HCT116 (cell line): Measurements from ENCODE around the gene LRRK1. TPM values are rescaled to one million over a fixed set of nuclear protein-coding genes. Genes with fewer than 3 reads are reported as not detected.

Source experiments
- ATAC-seq: fragments of 200-7000 bp; cut with Tn5 transposase; 2 replicates; pipeline ENCODE4 v1.9.1; 2020; ENCODE audit warnings: mild to moderate bottlenecking, moderate library complexity
- BruUV-seq: library from RNA; stranded (reverse); fragments of 400-500 nt; replicated peaks from 2 replicates; lab custom pipeline; 2021; lab: Mats Ljungman, UMichigan
- CTCF ChIA-PET: fragments of 300-600 bp; sonication (Branson Sonifier 250); formaldehyde crosslinking; loops from one replicate; lab custom pipeline; 2021; ENCODE audit warnings: antibody characterized with exemption; lab: Charles Lee
- POLR2A ChIA-PET: fragments of 300-600, 350-600 bp; sonication (Branson Sonifier 250); formaldehyde crosslinking; loops from one replicate; lab custom pipeline; 2021; ENCODE audit warnings: antibody characterized with exemption; lab: Charles Lee
- RAD21 ChIA-PET, 2 experiments: fragments of 300-600 bp; sonication (Branson Sonifier 250); formaldehyde crosslinking; loops; one replicate each; lab custom pipeline; 2023; ENCODE audit warnings: low total read pairs in 2 of 2; ENCODE audit not compliant: uncharacterized antibody in 2 of 2, unreplicated experiment in 2 of 2, low non-redundant PET in 1 of 2; lab: Charles Lee
- DNase-seq: peaks from one replicate; pipeline ENCODE4 v3.0.0-alpha.2; 2010; ENCODE audit warnings: low read depth, low spot score
- H2AFZ ChIP-seq: fragments of 200-600 bp; shearing (Covaris generic), sonication (generic); 2 replicates; pipeline ENCODE4 v1.6.1; 2017; ENCODE audit warnings: low read depth, mixed run types, mixed read lengths, antibody characterized with exemption, low read length; ENCODE audit not compliant: poor library complexity, severe bottlenecking
- H3K27ac ChIP-seq: 2 replicates; pipeline ENCODE4 v1.5.1; 2012; ENCODE audit warnings: low read depth, low read length
- H3K27me3 ChIP-seq: fragments of 200-600 bp; sonication (generic); 2 replicates; pipeline ENCODE4 v1.6.1; 2016; ENCODE audit warnings: mixed run types, low read length, mixed read lengths; ENCODE audit not compliant: insufficient read depth
- H3K36me3 ChIP-seq, 2 experiments: fragments of 200-500 bp in 1 of 2; fragments of 200-600 bp in 1 of 2; sonication (Bioruptor generic) in 1 of 2; sonication (generic) in 1 of 2; 2 replicates each; pipeline versions ENCODE4 v1.5.1 to v1.6.1; 2014 to 2016; ENCODE audit warnings: low read length in 2 of 2, inconsistent platforms in 1 of 2, mixed read lengths in 1 of 2, mixed run types in 1 of 2; ENCODE audit not compliant: insufficient read depth in 2 of 2, control insufficient read depth in 1 of 2
- H3K4me1 ChIP-seq, 2 experiments: fragments of 200-600 bp in 1 of 2; sonication (generic) in 1 of 2; 2 replicates each; pipeline versions ENCODE4 v1.5.1 to v1.6.1; 2012 to 2017; ENCODE audit warnings: low read length in 2 of 2, inconsistent platforms in 1 of 2, mild to moderate bottlenecking in 1 of 2, mixed read lengths in 1 of 2, mixed run types in 1 of 2, moderate library complexity in 1 of 2; ENCODE audit not compliant: insufficient read depth in 2 of 2, control insufficient read depth in 1 of 2
- H3K4me2 ChIP-seq: fragments of 200-600 bp; sonication (generic); 2 replicates; pipeline ENCODE4 v1.6.1; 2017; ENCODE audit warnings: mixed run types, low read length, mixed read lengths
- H3K4me3 ChIP-seq, 2 experiments: fragments of 200-600 bp in 1 of 2; sonication (generic) in 1 of 2; replicated peaks in 1 of 2; 2 replicates each; pipeline ENCODE4 v1.5.1; 2011 to 2016; ENCODE audit warnings: low read length in 2 of 2, control low read depth in 1 of 2, low read depth in 1 of 2, mild to moderate bottlenecking in 1 of 2, mixed read lengths in 1 of 2, mixed run types in 1 of 2
- H3K79me2 ChIP-seq: fragments of 200-600 bp; sonication (generic); 2 replicates; pipeline ENCODE4 v1.6.1; 2017; ENCODE audit warnings: mild to moderate bottlenecking, mixed run types, low read length, moderate library complexity, mixed read lengths; ENCODE audit not compliant: insufficient read depth
- H3K9ac ChIP-seq: fragments of 200-600 bp; sonication (generic); 2 replicates; pipeline ENCODE4 v1.6.1; 2016; ENCODE audit warnings: low read length, mixed read lengths
- H3K9me2 ChIP-seq: fragments of 200-600 bp; sonication (generic), shearing (Covaris generic); 2 replicates; pipeline ENCODE4 v1.6.1; 2017; ENCODE audit warnings: mixed run types, mild to moderate bottlenecking, moderate library complexity; ENCODE audit not compliant: insufficient read depth
- H3K9me3 ChIP-seq, 2 experiments: fragments of 200-500 bp in 1 of 2; fragments of 200-600 bp in 1 of 2; sonication (Bioruptor generic) in 1 of 2; sonication (generic) in 1 of 2; 2 replicates each; pipeline ENCODE4 v1.6.1; 2014 to 2017; ENCODE audit warnings: low read length in 2 of 2, mixed read lengths in 2 of 2, inconsistent platforms in 1 of 2, low read depth in 1 of 2, mild to moderate bottlenecking in 1 of 2, mixed run types in 1 of 2, moderate library complexity in 1 of 2; ENCODE audit not compliant: control insufficient read depth in 1 of 2, insufficient read depth in 1 of 2
- H4K20me1 ChIP-seq: fragments of 200-600 bp; sonication (generic), shearing (Covaris generic); 2 replicates; pipeline ENCODE4 v1.6.1; 2017; ENCODE audit warnings: mixed run types, mild to moderate bottlenecking, moderate library complexity; ENCODE audit not compliant: insufficient read depth
- EZH2phosphoT487 ChIP-seq: fragments of 200-600 bp; IDR thresholded peaks from 2 replicates; pipeline ENCODE4 v1.6.1; 2018; ENCODE audit warnings: antibody characterized with exemption, borderline replicate concordance
- FOSL1 ChIP-seq: IDR thresholded peaks from 2 replicates; pipeline ENCODE4 v1.6.1; 2012; ENCODE audit warnings: low read depth
- JUND ChIP-seq: IDR thresholded peaks from 2 replicates; pipeline ENCODE4 v1.6.1; 2012
- POLR2AphosphoS5 ChIP-seq: IDR thresholded peaks from 2 replicates; pipeline ENCODE4 v1.6.1; 2011; ENCODE audit warnings: mild to moderate bottlenecking, low read depth, low read length, moderate library complexity
- RAD21 ChIP-seq: IDR thresholded peaks from 2 replicates; pipeline ENCODE4 v1.6.1; 2012; ENCODE audit warnings: low read depth, mild to moderate bottlenecking
- SRF ChIP-seq: IDR thresholded peaks from 2 replicates; pipeline ENCODE4 v1.6.1; 2012; ENCODE audit warnings: low read depth
- TCF7L2 ChIP-seq: IDR thresholded peaks from 2 replicates; pipeline ENCODE4 v1.7.0; 2011; ENCODE audit warnings: borderline replicate concordance, inconsistent platforms; ENCODE audit not compliant: insufficient read depth, insufficient read length; ENCODE audit errors: extremely low read depth
- YY1 ChIP-seq: IDR thresholded peaks from 2 replicates; pipeline ENCODE4 v1.6.1; 2011; ENCODE audit warnings: low read length, low read depth, moderate library complexity, mild to moderate bottlenecking; ENCODE audit not compliant: insufficient replicate concordance; ENCODE audit errors: extremely low read depth
- ZFX ChIP-seq: fragments of 450-650 bp; IDR thresholded peaks from 2 replicates; pipeline ENCODE4 v1.6.1; 2017
- ZNF274 ChIP-seq: fragments of 200-500 bp; sonication (Bioruptor generic); IDR thresholded peaks from 2 replicates; pipeline ENCODE4 v1.6.1; 2014; ENCODE audit warnings: mild to moderate bottlenecking, low read depth, low read length, inconsistent platforms
- intact Hi-C: fragments of 100-400 bp; cut with micrococcal nuclease; formaldehyde crosslinking; loops from 2 replicates; pipeline ENCODE4 v1.10.0; 2022
- total RNA-seq: library from RNA; stranded (reverse); gene quantifications from one replicate; pipeline ENCODE4 v1.2.1, GENCODE V29; 2021; ENCODE audit not compliant: unreplicated experiment
- TF ChIP-seq, protein P1 (sequence below): IDR thresholded peaks from 2 replicates; pipeline ENCODE4 v1.6.1; 2012
- TF ChIP-seq, protein P2 (sequence below): IDR thresholded peaks from 2 replicates; pipeline ENCODE4 v1.6.1; 2011; ENCODE audit warnings: mild to moderate bottlenecking, low read length, moderate library complexity; ENCODE audit not compliant: insufficient replicate concordance; ENCODE audit errors: extremely low read depth
- TF ChIP-seq, protein P3 (sequence below): IDR thresholded peaks from 2 replicates; pipeline ENCODE4 v1.6.1; 2012; ENCODE audit warnings: low read depth
- TF ChIP-seq, protein P4 (sequence below), 3 experiments: fragments of 200-600 bp in 1 of 3; sonication (generic) in 1 of 3; IDR thresholded peaks in 2 of 3; conservative IDR thresholded peaks in 1 of 3; 2 replicates each; pipeline ENCODE4 v1.5.1; 2012 to 2017; ENCODE audit warnings: low read depth in 2 of 3, low read length in 2 of 3, antibody characterized with exemption in 1 of 3, borderline replicate concordance in 1 of 3, control low read depth in 1 of 3, mild to moderate bottlenecking in 1 of 3, mixed read lengths in 1 of 3, mixed run types in 1 of 3, moderate library complexity in 1 of 3; ENCODE audit not compliant: insufficient read depth in 1 of 3

LRRK1 gene
- total RNA-seq, 1 experiment from 2014 or later = 21.6 TPM

DNA sequence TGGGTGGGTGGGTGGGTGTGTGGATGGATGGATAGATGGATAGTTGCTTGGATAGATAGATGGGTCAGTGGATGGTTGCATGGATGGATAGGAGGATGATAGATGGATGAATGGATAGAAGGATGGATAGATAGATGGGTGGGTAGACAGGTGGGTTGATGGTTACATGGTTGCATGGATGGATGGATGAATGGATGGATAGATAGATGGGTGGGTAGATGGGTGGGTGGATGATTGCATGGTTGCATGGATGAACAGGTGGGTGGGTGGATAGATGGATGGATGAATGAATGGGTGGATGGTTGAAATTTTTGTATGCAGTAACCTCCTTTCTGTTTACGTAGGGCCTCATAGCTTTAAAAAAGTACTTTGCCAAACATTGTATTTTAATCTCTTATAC is 79.5 kb downstream of the LRRK1 start (continued):
- no peak for TF ChIP-seq ZFX
- no peak for TF ChIP-seq RAD21

DNA sequence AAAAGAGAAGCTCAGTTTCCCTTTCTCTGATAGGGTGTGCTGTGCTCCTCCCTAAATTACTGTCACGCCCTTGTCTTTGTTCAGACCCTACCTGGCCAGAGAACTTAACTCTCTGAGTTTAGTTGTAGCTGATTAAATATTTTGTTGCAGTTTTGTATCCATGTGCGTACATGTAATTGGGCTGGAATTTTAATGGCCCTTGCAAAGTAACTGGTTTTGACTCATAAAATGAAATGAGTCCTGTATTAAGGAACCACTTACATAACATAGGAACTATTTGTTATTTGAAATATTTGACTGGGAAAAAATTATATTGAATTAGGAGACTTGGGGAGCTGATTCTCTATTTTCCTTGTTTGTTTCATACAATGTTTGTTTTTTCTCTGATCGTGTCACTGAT is 80.2 kb downstream of the LRRK1 start:
- Histone ChIP-seq H3K9me3 (no peaks in the 10 kb centered on the region), H4K20me1 (no peaks in the 10 kb centered on the region), H2AFZ (no peak overlapping the region), H3K4me3 (no peak overlapping the region), H3K36me3 (no peaks in the 10 kb centered on the region; a peak in 1 of 4 replicates), H3K4me1 (no peaks in the 10 kb centered on the region), H3K9me2 (no peaks in the 10 kb centered on the region), H3K9ac (no peak overlapping the region), H3K79me2 (no peaks in the 10 kb centered on the region), H3K27me3 (no peaks in the 10 kb centered on the region), H3K4me2 (no peak overlapping the region), H3K27ac (no peak overlapping the region)
- RAD21 ChIA-PET = no interaction called here
- intact Hi-C loops = no loop called here
- TF ChIP-seq ZFX (no peak), POLR2AphosphoS5 (no peak), EZH2phosphoT487 (no peak), FOSL1 (no peak), SRF (no peak), YY1 (no peak), TCF7L2 (no peak), JUND (no peak), ZNF274 (no peak), RAD21 (no peak)
- TF ChIP-seq, protein P1, sequence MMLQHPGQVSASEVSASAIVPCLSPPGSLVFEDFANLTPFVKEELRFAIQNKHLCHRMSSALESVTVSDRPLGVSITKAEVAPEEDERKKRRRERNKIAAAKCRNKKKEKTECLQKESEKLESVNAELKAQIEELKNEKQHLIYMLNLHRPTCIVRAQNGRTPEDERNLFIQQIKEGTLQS = no peak
- TF ChIP-seq, protein P2, sequence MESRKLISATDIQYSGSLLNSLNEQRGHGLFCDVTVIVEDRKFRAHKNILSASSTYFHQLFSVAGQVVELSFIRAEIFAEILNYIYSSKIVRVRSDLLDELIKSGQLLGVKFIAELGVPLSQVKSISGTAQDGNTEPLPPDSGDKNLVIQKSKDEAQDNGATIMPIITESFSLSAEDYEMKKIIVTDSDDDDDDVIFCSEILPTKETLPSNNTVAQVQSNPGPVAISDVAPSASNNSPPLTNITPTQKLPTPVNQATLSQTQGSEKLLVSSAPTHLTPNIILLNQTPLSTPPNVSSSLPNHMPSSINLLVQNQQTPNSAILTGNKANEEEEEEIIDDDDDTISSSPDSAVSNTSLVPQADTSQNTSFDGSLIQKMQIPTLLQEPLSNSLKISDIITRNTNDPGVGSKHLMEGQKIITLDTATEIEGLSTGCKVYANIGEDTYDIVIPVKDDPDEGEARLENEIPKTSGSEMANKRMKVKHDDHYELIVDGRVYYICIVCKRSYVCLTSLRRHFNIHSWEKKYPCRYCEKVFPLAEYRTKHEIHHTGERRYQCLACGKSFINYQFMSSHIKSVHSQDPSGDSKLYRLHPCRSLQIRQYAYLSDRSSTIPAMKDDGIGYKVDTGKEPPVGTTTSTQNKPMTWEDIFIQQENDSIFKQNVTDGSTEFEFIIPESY = no peak
- TF ChIP-seq, protein P3, sequence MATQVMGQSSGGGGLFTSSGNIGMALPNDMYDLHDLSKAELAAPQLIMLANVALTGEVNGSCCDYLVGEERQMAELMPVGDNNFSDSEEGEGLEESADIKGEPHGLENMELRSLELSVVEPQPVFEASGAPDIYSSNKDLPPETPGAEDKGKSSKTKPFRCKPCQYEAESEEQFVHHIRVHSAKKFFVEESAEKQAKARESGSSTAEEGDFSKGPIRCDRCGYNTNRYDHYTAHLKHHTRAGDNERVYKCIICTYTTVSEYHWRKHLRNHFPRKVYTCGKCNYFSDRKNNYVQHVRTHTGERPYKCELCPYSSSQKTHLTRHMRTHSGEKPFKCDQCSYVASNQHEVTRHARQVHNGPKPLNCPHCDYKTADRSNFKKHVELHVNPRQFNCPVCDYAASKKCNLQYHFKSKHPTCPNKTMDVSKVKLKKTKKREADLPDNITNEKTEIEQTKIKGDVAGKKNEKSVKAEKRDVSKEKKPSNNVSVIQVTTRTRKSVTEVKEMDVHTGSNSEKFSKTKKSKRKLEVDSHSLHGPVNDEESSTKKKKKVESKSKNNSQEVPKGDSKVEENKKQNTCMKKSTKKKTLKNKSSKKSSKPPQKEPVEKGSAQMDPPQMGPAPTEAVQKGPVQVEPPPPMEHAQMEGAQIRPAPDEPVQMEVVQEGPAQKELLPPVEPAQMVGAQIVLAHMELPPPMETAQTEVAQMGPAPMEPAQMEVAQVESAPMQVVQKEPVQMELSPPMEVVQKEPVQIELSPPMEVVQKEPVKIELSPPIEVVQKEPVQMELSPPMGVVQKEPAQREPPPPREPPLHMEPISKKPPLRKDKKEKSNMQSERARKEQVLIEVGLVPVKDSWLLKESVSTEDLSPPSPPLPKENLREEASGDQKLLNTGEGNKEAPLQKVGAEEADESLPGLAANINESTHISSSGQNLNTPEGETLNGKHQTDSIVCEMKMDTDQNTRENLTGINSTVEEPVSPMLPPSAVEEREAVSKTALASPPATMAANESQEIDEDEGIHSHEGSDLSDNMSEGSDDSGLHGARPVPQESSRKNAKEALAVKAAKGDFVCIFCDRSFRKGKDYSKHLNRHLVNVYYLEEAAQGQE = no peak
- TF ChIP-seq, protein P4, sequence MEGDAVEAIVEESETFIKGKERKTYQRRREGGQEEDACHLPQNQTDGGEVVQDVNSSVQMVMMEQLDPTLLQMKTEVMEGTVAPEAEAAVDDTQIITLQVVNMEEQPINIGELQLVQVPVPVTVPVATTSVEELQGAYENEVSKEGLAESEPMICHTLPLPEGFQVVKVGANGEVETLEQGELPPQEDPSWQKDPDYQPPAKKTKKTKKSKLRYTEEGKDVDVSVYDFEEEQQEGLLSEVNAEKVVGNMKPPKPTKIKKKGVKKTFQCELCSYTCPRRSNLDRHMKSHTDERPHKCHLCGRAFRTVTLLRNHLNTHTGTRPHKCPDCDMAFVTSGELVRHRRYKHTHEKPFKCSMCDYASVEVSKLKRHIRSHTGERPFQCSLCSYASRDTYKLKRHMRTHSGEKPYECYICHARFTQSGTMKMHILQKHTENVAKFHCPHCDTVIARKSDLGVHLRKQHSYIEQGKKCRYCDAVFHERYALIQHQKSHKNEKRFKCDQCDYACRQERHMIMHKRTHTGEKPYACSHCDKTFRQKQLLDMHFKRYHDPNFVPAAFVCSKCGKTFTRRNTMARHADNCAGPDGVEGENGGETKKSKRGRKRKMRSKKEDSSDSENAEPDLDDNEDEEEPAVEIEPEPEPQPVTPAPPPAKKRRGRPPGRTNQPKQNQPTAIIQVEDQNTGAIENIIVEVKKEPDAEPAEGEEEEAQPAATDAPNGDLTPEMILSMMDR (IDR thresholded peaks at IDR 0.05 in 2 of 3, conservative IDR thresholded peaks at IDR 0.05 in 1 of 3; ENCODE audit: borderline replicate concordance in 1 of 3, insufficient read depth in 1 of 3, low read depth in 2 of 3, low read length in 2 of 3) = no peak
- no peak for DNase-seq
- ATAC-seq = no peak
- no TSS peak for BruUV-seq
- POLR2A ChIA-PET = no interaction called here
- CTCF ChIA-PET = interaction anchor here (0.7 to 2.7 kb wide), 3 partner anchors 9 to 366 kb away, joined by 3 to 15 read pairs (median 7); no protein-coding TSS in a partner anchor
